ENCODE data around the gene SLC23A2. TPM values are rescaled to one million over a fixed set of nuclear protein-coding genes. Genes with fewer than 3 reads are reported as not detected.

Gene SLC23A2
- total RNA-seq, 1 donor from 2014 or later = 19.2 TPM

GRCh38 chr20:4951299-4951698 lies 50.0 kb downstream of the SLC23A2 start:
- ATAC-seq (peak in 1 of 2 donors; percentile 32), DNase-seq (no peak)
- Histone ChIP-seq H3K4me1 (peaks cover 17% of the 10 kb centered on the region), H3K36me3 (no peaks in the 10 kb centered on the region), H3K9me3 (no peaks in the 10 kb centered on the region), H3K27me3 (ENCODE audit: low read depth) (no peaks in the 10 kb centered on the region), H3K27ac (peak overlapping the region; percentile 19), H3K4me3 (no peak overlapping the region)
- TF ChIP-seq CTCF (IDR thresholded peaks at IDR 0.05) = no peak
- intact Hi-C loops (cut with DNase I) = no loop called here

- H3K4me1 ChIP-seq = peaks cover 17% of the 10 kb centered on the region
- H3K36me3 ChIP-seq = no peaks in the 10 kb centered on the region
- no peak for DNase-seq
- ATAC-seq = no peak
- intact Hi-C loops (cut with DNase I) = no loop called here
- no peak overlapping the region for H3K4me3 ChIP-seq
- H3K9me3 ChIP-seq = no peaks in the 10 kb centered on the region
- H3K27ac ChIP-seq = peak overlapping the region; percentile 19
- no peaks in the 10 kb centered on the region for H3K27me3 ChIP-seq (ENCODE audit: low read depth)
- TF ChIP-seq CTCF (IDR thresholded peaks at IDR 0.05) = no peak
Measured at GRCh38 chr20:4950841-4951240, 50.5 kb downstream of the SLC23A2 start.

- DNase-seq (no peak), ATAC-seq (no peak)
- intact Hi-C loops (cut with DNase I) = no loop called here
- H3K27me3 ChIP-seq (ENCODE audit: low read depth) = no peaks in the 10 kb centered on the region
- H3K27ac ChIP-seq = no peak overlapping the region
- H3K4me3 ChIP-seq = no peak overlapping the region
- peaks cover 17% of the 10 kb centered on the region for H3K4me1 ChIP-seq
- no peaks in the 10 kb centered on the region for H3K36me3 ChIP-seq
- no peak for TF ChIP-seq CTCF (IDR thresholded peaks at IDR 0.05)
- H3K9me3 ChIP-seq = no peaks in the 10 kb centered on the region
Measured at GRCh38 chr20:4950437-4950836, 50.9 kb downstream of the SLC23A2 start.

- Histone ChIP-seq H3K27me3 (ENCODE audit: low read depth) (no peaks in the 10 kb centered on the region), H3K9me3 (no peaks in the 10 kb centered on the region), H3K4me1 (peaks cover 17% of the 10 kb centered on the region), H3K4me3 (no peak overlapping the region), H3K27ac (no peak overlapping the region), H3K36me3 (no peaks in the 10 kb centered on the region)
- intact Hi-C loops (cut with DNase I) = no loop called here
- peak; percentile 83 to 86 for ATAC-seq
- DNase-seq = no peak
- peak; percentile 58 for TF ChIP-seq CTCF (IDR thresholded peaks at IDR 0.05)
Measured at GRCh38 chr20:4949833-4950178, 51.5 kb downstream of the SLC23A2 start.

GRCh38 chr20:4947817-4948559 lies 53.3 kb downstream of the SLC23A2 start:
- Histone ChIP-seq H3K4me1 (peaks cover 17% of the 10 kb centered on the region), H3K4me3 (no peak overlapping the region), H3K27ac (no peak overlapping the region), H3K9me3 (no peaks in the 10 kb centered on the region), H3K36me3 (no peaks in the 10 kb centered on the region), H3K27me3 (ENCODE audit: low read depth) (no peaks in the 10 kb centered on the region)
- no peak for DNase-seq
- intact Hi-C loops (cut with DNase I) = no loop called here
- ATAC-seq = no peak
- no peak for TF ChIP-seq CTCF (IDR thresholded peaks at IDR 0.05)

All from lower lobe of right lung (tissue), 2 donors.